HCT116 (cell line): Measurements from ENCODE around the gene LNP1. TPM values are rescaled to one million over a fixed set of nuclear protein-coding genes. Genes with fewer than 3 reads are reported as not detected.

Experiments
- ATAC-seq: fragments of 200-7000 bp; cut with Tn5 transposase; 2 replicates; pipeline ENCODE4 v1.9.1; 2020; ENCODE audit warnings: mild to moderate bottlenecking, moderate library complexity
- BruUV-seq: library from RNA; stranded (reverse); fragments of 400-500 nt; replicated peaks from 2 replicates; lab custom pipeline; 2021; lab: Mats Ljungman, UMichigan
- CTCF ChIA-PET: fragments of 300-600 bp; sonication (Branson Sonifier 250); formaldehyde crosslinking; loops from one replicate; lab custom pipeline; 2021; ENCODE audit warnings: antibody characterized with exemption; lab: Charles Lee
- POLR2A ChIA-PET: fragments of 300-600, 350-600 bp; sonication (Branson Sonifier 250); formaldehyde crosslinking; loops from one replicate; lab custom pipeline; 2021; ENCODE audit warnings: antibody characterized with exemption; lab: Charles Lee
- RAD21 ChIA-PET, 2 experiments: fragments of 300-600 bp; sonication (Branson Sonifier 250); formaldehyde crosslinking; loops; one replicate each; lab custom pipeline; 2023; ENCODE audit warnings: low total read pairs in 2 of 2; ENCODE audit not compliant: uncharacterized antibody in 2 of 2, unreplicated experiment in 2 of 2, low non-redundant PET in 1 of 2; lab: Charles Lee
- DNase-seq: peaks from one replicate; pipeline ENCODE4 v3.0.0-alpha.2; 2010; ENCODE audit warnings: low read depth, low spot score
- H2AFZ ChIP-seq: fragments of 200-600 bp; shearing (Covaris generic), sonication (generic); 2 replicates; pipeline ENCODE4 v1.6.1; 2017; ENCODE audit warnings: low read depth, mixed run types, mixed read lengths, antibody characterized with exemption, low read length; ENCODE audit not compliant: poor library complexity, severe bottlenecking
- H3K27ac ChIP-seq: 2 replicates; pipeline ENCODE4 v1.5.1; 2012; ENCODE audit warnings: low read depth, low read length
- H3K27me3 ChIP-seq: fragments of 200-600 bp; sonication (generic); 2 replicates; pipeline ENCODE4 v1.6.1; 2016; ENCODE audit warnings: mixed run types, low read length, mixed read lengths; ENCODE audit not compliant: insufficient read depth
- H3K36me3 ChIP-seq, 2 experiments: fragments of 200-500 bp in 1 of 2; fragments of 200-600 bp in 1 of 2; sonication (Bioruptor generic) in 1 of 2; sonication (generic) in 1 of 2; 2 replicates each; pipeline versions ENCODE4 v1.5.1 to v1.6.1; 2014 to 2016; ENCODE audit warnings: low read length in 2 of 2, inconsistent platforms in 1 of 2, mixed read lengths in 1 of 2, mixed run types in 1 of 2; ENCODE audit not compliant: insufficient read depth in 2 of 2, control insufficient read depth in 1 of 2
- H3K4me1 ChIP-seq, 2 experiments: fragments of 200-600 bp in 1 of 2; sonication (generic) in 1 of 2; 2 replicates each; pipeline versions ENCODE4 v1.5.1 to v1.6.1; 2012 to 2017; ENCODE audit warnings: low read length in 2 of 2, inconsistent platforms in 1 of 2, mild to moderate bottlenecking in 1 of 2, mixed read lengths in 1 of 2, mixed run types in 1 of 2, moderate library complexity in 1 of 2; ENCODE audit not compliant: insufficient read depth in 2 of 2, control insufficient read depth in 1 of 2
- H3K4me2 ChIP-seq: fragments of 200-600 bp; sonication (generic); 2 replicates; pipeline ENCODE4 v1.6.1; 2017; ENCODE audit warnings: mixed run types, low read length, mixed read lengths
- H3K4me3 ChIP-seq, 2 experiments: fragments of 200-600 bp in 1 of 2; sonication (generic) in 1 of 2; replicated peaks in 1 of 2; 2 replicates each; pipeline ENCODE4 v1.5.1; 2011 to 2016; ENCODE audit warnings: low read length in 2 of 2, control low read depth in 1 of 2, low read depth in 1 of 2, mild to moderate bottlenecking in 1 of 2, mixed read lengths in 1 of 2, mixed run types in 1 of 2
- H3K79me2 ChIP-seq: fragments of 200-600 bp; sonication (generic); 2 replicates; pipeline ENCODE4 v1.6.1; 2017; ENCODE audit warnings: mild to moderate bottlenecking, mixed run types, low read length, moderate library complexity, mixed read lengths; ENCODE audit not compliant: insufficient read depth
- H3K9ac ChIP-seq: fragments of 200-600 bp; sonication (generic); 2 replicates; pipeline ENCODE4 v1.6.1; 2016; ENCODE audit warnings: low read length, mixed read lengths
- H3K9me2 ChIP-seq: fragments of 200-600 bp; sonication (generic), shearing (Covaris generic); 2 replicates; pipeline ENCODE4 v1.6.1; 2017; ENCODE audit warnings: mixed run types, mild to moderate bottlenecking, moderate library complexity; ENCODE audit not compliant: insufficient read depth
- H3K9me3 ChIP-seq, 2 experiments: fragments of 200-500 bp in 1 of 2; fragments of 200-600 bp in 1 of 2; sonication (Bioruptor generic) in 1 of 2; sonication (generic) in 1 of 2; 2 replicates each; pipeline ENCODE4 v1.6.1; 2014 to 2017; ENCODE audit warnings: low read length in 2 of 2, mixed read lengths in 2 of 2, inconsistent platforms in 1 of 2, low read depth in 1 of 2, mild to moderate bottlenecking in 1 of 2, mixed run types in 1 of 2, moderate library complexity in 1 of 2; ENCODE audit not compliant: control insufficient read depth in 1 of 2, insufficient read depth in 1 of 2
- H4K20me1 ChIP-seq: fragments of 200-600 bp; sonication (generic), shearing (Covaris generic); 2 replicates; pipeline ENCODE4 v1.6.1; 2017; ENCODE audit warnings: mixed run types, mild to moderate bottlenecking, moderate library complexity; ENCODE audit not compliant: insufficient read depth
- CEBPB ChIP-seq: IDR thresholded peaks from 2 replicates; pipeline ENCODE4 v1.6.1; 2012; ENCODE audit warnings: low read depth
- ELF1 ChIP-seq: IDR thresholded peaks from 2 replicates; pipeline ENCODE4 v1.6.1; 2012; ENCODE audit warnings: low read depth, borderline replicate concordance
- FOSL1 ChIP-seq: IDR thresholded peaks from 2 replicates; pipeline ENCODE4 v1.6.1; 2012; ENCODE audit warnings: low read depth
- JUND ChIP-seq: IDR thresholded peaks from 2 replicates; pipeline ENCODE4 v1.6.1; 2012
- SIN3A ChIP-seq: IDR thresholded peaks from 2 replicates; pipeline ENCODE4 v1.6.1; 2012; ENCODE audit warnings: low read depth
- SP1 ChIP-seq: IDR thresholded peaks from 2 replicates; pipeline ENCODE4 v1.6.1; 2012; ENCODE audit warnings: low read depth
- YY1 ChIP-seq: IDR thresholded peaks from 2 replicates; pipeline ENCODE4 v1.6.1; 2011; ENCODE audit warnings: low read length, low read depth, moderate library complexity, mild to moderate bottlenecking; ENCODE audit not compliant: insufficient replicate concordance; ENCODE audit errors: extremely low read depth
- ZFX ChIP-seq: fragments of 450-650 bp; IDR thresholded peaks from 2 replicates; pipeline ENCODE4 v1.6.1; 2017
- intact Hi-C: fragments of 100-400 bp; cut with micrococcal nuclease; formaldehyde crosslinking; loops from 2 replicates; pipeline ENCODE4 v1.10.0; 2022
- total RNA-seq: library from RNA; stranded (reverse); gene quantifications from one replicate; pipeline ENCODE4 v1.2.1, GENCODE V29; 2021; ENCODE audit not compliant: unreplicated experiment
- TF ChIP-seq, protein P1 (sequence below): IDR thresholded peaks from 2 replicates; pipeline ENCODE4 v1.6.1; 2012; ENCODE audit warnings: low read depth
- TF ChIP-seq, protein P2 (sequence below), 3 experiments: fragments of 200-600 bp in 1 of 3; sonication (generic) in 1 of 3; IDR thresholded peaks in 2 of 3; conservative IDR thresholded peaks in 1 of 3; 2 replicates each; pipeline ENCODE4 v1.5.1; 2012 to 2017; ENCODE audit warnings: low read depth in 2 of 3, low read length in 2 of 3, antibody characterized with exemption in 1 of 3, borderline replicate concordance in 1 of 3, control low read depth in 1 of 3, mild to moderate bottlenecking in 1 of 3, mixed read lengths in 1 of 3, mixed run types in 1 of 3, moderate library complexity in 1 of 3; ENCODE audit not compliant: insufficient read depth in 1 of 3

Gene LNP1
- total RNA-seq, 1 experiment from 2014 or later, result 1.6 TPM

DNA sequence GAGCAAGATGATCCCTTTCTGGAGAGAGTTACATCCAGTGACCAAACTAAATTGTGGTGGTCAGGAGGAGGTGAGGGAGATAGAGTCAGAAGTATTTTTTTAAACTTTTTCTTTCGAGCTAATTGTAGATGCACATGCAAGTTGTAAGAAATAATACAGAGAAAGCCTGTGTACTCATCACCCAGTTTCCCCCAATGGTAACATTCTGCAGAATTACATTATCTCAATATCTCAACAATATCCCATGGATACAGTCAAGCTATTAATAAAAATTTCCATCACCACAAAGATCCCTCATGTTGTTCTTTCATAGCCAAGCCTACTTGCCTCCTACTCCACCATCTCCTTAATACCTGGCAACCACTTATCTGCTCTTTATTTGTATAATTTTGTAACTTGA is 87.8 kb downstream of the LNP1 start:
- H2AFZ ChIP-seq, result no peak overlapping the region
- CTCF ChIA-PET, result no interaction called here
- TF ChIP-seq SP1, result no peak
- no peak for TF ChIP-seq SIN3A
- no peak for TF ChIP-seq FOSL1
- TF ChIP-seq, protein P1, sequence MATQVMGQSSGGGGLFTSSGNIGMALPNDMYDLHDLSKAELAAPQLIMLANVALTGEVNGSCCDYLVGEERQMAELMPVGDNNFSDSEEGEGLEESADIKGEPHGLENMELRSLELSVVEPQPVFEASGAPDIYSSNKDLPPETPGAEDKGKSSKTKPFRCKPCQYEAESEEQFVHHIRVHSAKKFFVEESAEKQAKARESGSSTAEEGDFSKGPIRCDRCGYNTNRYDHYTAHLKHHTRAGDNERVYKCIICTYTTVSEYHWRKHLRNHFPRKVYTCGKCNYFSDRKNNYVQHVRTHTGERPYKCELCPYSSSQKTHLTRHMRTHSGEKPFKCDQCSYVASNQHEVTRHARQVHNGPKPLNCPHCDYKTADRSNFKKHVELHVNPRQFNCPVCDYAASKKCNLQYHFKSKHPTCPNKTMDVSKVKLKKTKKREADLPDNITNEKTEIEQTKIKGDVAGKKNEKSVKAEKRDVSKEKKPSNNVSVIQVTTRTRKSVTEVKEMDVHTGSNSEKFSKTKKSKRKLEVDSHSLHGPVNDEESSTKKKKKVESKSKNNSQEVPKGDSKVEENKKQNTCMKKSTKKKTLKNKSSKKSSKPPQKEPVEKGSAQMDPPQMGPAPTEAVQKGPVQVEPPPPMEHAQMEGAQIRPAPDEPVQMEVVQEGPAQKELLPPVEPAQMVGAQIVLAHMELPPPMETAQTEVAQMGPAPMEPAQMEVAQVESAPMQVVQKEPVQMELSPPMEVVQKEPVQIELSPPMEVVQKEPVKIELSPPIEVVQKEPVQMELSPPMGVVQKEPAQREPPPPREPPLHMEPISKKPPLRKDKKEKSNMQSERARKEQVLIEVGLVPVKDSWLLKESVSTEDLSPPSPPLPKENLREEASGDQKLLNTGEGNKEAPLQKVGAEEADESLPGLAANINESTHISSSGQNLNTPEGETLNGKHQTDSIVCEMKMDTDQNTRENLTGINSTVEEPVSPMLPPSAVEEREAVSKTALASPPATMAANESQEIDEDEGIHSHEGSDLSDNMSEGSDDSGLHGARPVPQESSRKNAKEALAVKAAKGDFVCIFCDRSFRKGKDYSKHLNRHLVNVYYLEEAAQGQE, result no peak
- TF ChIP-seq, protein P2, sequence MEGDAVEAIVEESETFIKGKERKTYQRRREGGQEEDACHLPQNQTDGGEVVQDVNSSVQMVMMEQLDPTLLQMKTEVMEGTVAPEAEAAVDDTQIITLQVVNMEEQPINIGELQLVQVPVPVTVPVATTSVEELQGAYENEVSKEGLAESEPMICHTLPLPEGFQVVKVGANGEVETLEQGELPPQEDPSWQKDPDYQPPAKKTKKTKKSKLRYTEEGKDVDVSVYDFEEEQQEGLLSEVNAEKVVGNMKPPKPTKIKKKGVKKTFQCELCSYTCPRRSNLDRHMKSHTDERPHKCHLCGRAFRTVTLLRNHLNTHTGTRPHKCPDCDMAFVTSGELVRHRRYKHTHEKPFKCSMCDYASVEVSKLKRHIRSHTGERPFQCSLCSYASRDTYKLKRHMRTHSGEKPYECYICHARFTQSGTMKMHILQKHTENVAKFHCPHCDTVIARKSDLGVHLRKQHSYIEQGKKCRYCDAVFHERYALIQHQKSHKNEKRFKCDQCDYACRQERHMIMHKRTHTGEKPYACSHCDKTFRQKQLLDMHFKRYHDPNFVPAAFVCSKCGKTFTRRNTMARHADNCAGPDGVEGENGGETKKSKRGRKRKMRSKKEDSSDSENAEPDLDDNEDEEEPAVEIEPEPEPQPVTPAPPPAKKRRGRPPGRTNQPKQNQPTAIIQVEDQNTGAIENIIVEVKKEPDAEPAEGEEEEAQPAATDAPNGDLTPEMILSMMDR (IDR thresholded peaks at IDR 0.05 in 2 of 3, conservative IDR thresholded peaks at IDR 0.05 in 1 of 3; ENCODE audit: borderline replicate concordance in 1 of 3, insufficient read depth in 1 of 3, low read depth in 2 of 3, low read length in 2 of 3), result no peak
- TF ChIP-seq YY1, result no peak
- no peak for TF ChIP-seq JUND
- no peak for TF ChIP-seq ZFX
- TF ChIP-seq CEBPB, result no peak
- TF ChIP-seq ELF1, result no peak
- TF ChIP-seq, all 23 proteins: peak for 0
- H3K27me3 ChIP-seq, result no peaks in the 10 kb centered on the region
- RAD21 ChIA-PET, result no interaction called here
- BruUV-seq, result no TSS peak
- H3K27ac ChIP-seq, result no peak overlapping the region
- no peaks in the 10 kb centered on the region for H3K79me2 ChIP-seq
- H3K4me1 ChIP-seq, result peaks cover 3 to 12% of the 10 kb centered on the region in 2 experiments; a peak in 2 of 4 replicates
- H3K9ac ChIP-seq, result no peak overlapping the region
- no peak overlapping the region for H3K4me2 ChIP-seq
- H3K4me3 ChIP-seq, result no peak overlapping the region
- H3K36me3 ChIP-seq, result no peaks in the 10 kb centered on the region
- ATAC-seq (no peak), DNase-seq (no peak)
- no peaks in the 10 kb centered on the region for H3K9me2 ChIP-seq
- no peaks in the 10 kb centered on the region for H3K9me3 ChIP-seq
- no peaks in the 10 kb centered on the region for H4K20me1 ChIP-seq
- intact Hi-C loops, result no loop called here
- POLR2A ChIA-PET, result no interaction called here
